HepG2 (cell line): ENCODE data around the gene UCP2. TPM values are rescaled to one million over a fixed set of nuclear protein-coding genes. Genes with fewer than 3 reads are reported as not detected.

Experiments
- ATAC-seq: fragments of 200-7000 bp; cut with Tn5 transposase; 3 replicates; pipeline ENCODE4 v1.9.1; 2020; ENCODE audit warnings: mild to moderate bottlenecking, moderate library complexity
- BruUV-seq: library from RNA; stranded (reverse); fragments of 400-500 nt; replicated peaks from 2 replicates; lab custom pipeline; 2021; lab: Mats Ljungman, UMichigan
- CTCF ChIA-PET: fragments of 300-600 bp; formaldehyde crosslinking; extraction: SDS; loops from one replicate; lab custom pipeline; 2021; ENCODE audit warnings: low total read pairs, inconsistent platforms, low intra/inter-chr PET ratio; lab: Yijun Ruan, JAX
- POLR2A ChIA-PET: fragments of 350-600 bp; sonication (Branson Sonifier 250); formaldehyde crosslinking; loops from one replicate; lab custom pipeline; 2020; ENCODE audit warnings: antibody characterized with exemption, inconsistent platforms; lab: Yijun Ruan, JAX
- DNase-seq: peaks from one replicate; pipeline ENCODE4 v3.0.0-alpha.2; 2015; ENCODE audit warnings: low spot score
- FAIRE-seq: peaks from 3 replicates; lab custom pipeline; 2011; peaks lifted over from hg19 to GRCh38; lab: Jason Lieb, UNC
- H2AFZ ChIP-seq: one replicate; pipeline ENCODE4 v1.6.1; 2011; ENCODE audit warnings: low read length, inconsistent platforms
- H3K27ac ChIP-seq: fragments of 300-600 bp; 3 replicates; pipeline ENCODE4 v1.8.0; 2011; ENCODE audit warnings: mixed run types, mild to moderate bottlenecking, mixed read lengths, low read length, inconsistent platforms; ENCODE audit not compliant: insufficient read depth; ENCODE audit errors: extremely low read length
- H3K27me3 ChIP-seq, 2 experiments: fragments of 200-600 bp in 1 of 2; 2 replicates in 1 of 2; 3 replicates in 1 of 2; pipeline versions ENCODE4 v1.6.0 to v1.8.0; 2011; ENCODE audit warnings: low read length in 2 of 2, mild to moderate bottlenecking in 2 of 2, moderate library complexity in 2 of 2, inconsistent platforms in 1 of 2; ENCODE audit not compliant: insufficient read depth in 2 of 2, control insufficient read depth in 1 of 2
- H3K36me3 ChIP-seq, 2 experiments: fragments of 200-600 bp in 1 of 2; replicated peaks in 1 of 2; 2 replicates in 1 of 2; 3 replicates in 1 of 2; pipeline versions ENCODE4 v1.5.1 to v1.8.0; 2011; ENCODE audit warnings: low read length in 2 of 2, inconsistent platforms in 1 of 2; ENCODE audit not compliant: insufficient read depth in 2 of 2, control insufficient read depth in 1 of 2
- H3K4me1 ChIP-seq: 2 replicates; pipeline ENCODE4 v1.5.1; 2012; ENCODE audit warnings: low read length, inconsistent platforms; ENCODE audit not compliant: insufficient read depth
- H3K4me2 ChIP-seq: 2 replicates; pipeline ENCODE4 v1.6.0; 2011; ENCODE audit warnings: low read depth, low read length, inconsistent platforms
- H3K4me3 ChIP-seq, 3 experiments: fragments of 200-600 bp in 1 of 3; sonication (generic), shearing (Covaris generic) in 1 of 3; replicated peaks in 1 of 3; 2 replicates each; pipeline ENCODE4 v1.5.1; 2011 to 2016; ENCODE audit warnings: low read length in 3 of 3, inconsistent platforms in 2 of 3, low read depth in 2 of 3, mild to moderate bottlenecking in 2 of 3, control low read depth in 1 of 3, mixed read lengths in 1 of 3; ENCODE audit not compliant: insufficient read depth in 1 of 3
- H3K79me2 ChIP-seq: one replicate; pipeline ENCODE4 v1.6.1; 2011; ENCODE audit warnings: low read length, inconsistent platforms; ENCODE audit not compliant: insufficient read depth
- H3K9ac ChIP-seq: 2 replicates; pipeline ENCODE4 v1.6.0; 2011; ENCODE audit warnings: mild to moderate bottlenecking, low read depth, low read length, inconsistent platforms; ENCODE audit not compliant: insufficient read depth
- H3K9me3 ChIP-seq: 2 replicates; pipeline ENCODE4 v1.5.1; 2012; ENCODE audit warnings: mild to moderate bottlenecking, low read length
- H4K20me1 ChIP-seq: 2 replicates; pipeline ENCODE4 v1.6.0; 2011; ENCODE audit warnings: inconsistent platforms, mild to moderate bottlenecking, low read length, moderate library complexity; ENCODE audit not compliant: insufficient read depth
- JDP2 ChIP-seq: sonication (generic); formaldehyde crosslinking; IDR thresholded peaks from 2 replicates; pipeline ENCODE4 v1.8.1; 2022; ENCODE audit warnings: missing genetic modification reagents, borderline replicate concordance
- ONECUT2 ChIP-seq: sonication (generic); formaldehyde crosslinking; IDR thresholded peaks from 2 replicates; pipeline ENCODE4 v1.4.0; 2020; ENCODE audit warnings: missing genetic modification reagents
- PRDM10 ChIP-seq: sonication (generic); formaldehyde crosslinking; IDR thresholded peaks from 2 replicates; pipeline ENCODE4 v1.4.0; 2020; ENCODE audit warnings: low read depth, missing genetic modification reagents
- ZNF678 ChIP-seq: sonication (generic); formaldehyde crosslinking; IDR thresholded peaks from 2 replicates; pipeline ENCODE4 v1.4.0; 2020; ENCODE audit warnings: mild to moderate bottlenecking, missing genetic modification reagents
- ZNF720 ChIP-seq: sonication (generic); formaldehyde crosslinking; IDR thresholded peaks from 2 replicates; pipeline ENCODE4 v1.4.0; 2020; ENCODE audit warnings: missing genetic modification reagents
- WGBS: methylation state at CpG from one replicate; pipeline ENCODE4 v1.1.6; 2017; ENCODE audit warnings: low lambda C conversion rate; 5-methylcytosine and 5-hydroxymethylcytosine counted together
- in situ Hi-C: cut with HindIII; loops from 2 replicates; pipeline ENCODE4 v1.10.0; 2017; ENCODE audit warnings: low pct_unique_long_range_greater_than_20kb; ENCODE audit not compliant: extremely low pct_ligation_motif_present
- intact Hi-C: fragments of 100-400 bp; cut with micrococcal nuclease; formaldehyde crosslinking; loops from one replicate; pipeline ENCODE4 v1.10.0; 2022; ENCODE audit not compliant: unreplicated experiment
- polyA plus RNA-seq, 8 experiments: library from polyadenylated mRNA; depleted of rRNA in 3 of 8; stranded (reverse) in 7 of 8; unstranded in 1 of 8; fragments of >200 nt; fragmentation: Illumina TruSeq in 4 of 8; extraction: Trizol in 4 of 8; gene quantifications; 2 replicates each; pipeline versions ENCODE4 v1.2.1 to v1.2.3, GENCODE V29; 2011 to 2016; ENCODE audit warnings: low read depth in 4 of 8, missing spikeins in 1 of 8, mixed read lengths in 1 of 8; ENCODE audit not compliant: insufficient read depth in 1 of 8
- total RNA-seq, 5 experiments: library from RNA; depleted of rRNA; stranded (reverse); fragments of >200 nt; fragmentation: Illumina TruSeq; extraction: Trizol; gene quantifications; 2 replicates each; pipeline ENCODE4 v1.2.3, GENCODE V29; 2016; ENCODE audit warnings: low read depth in 1 of 5
- TF ChIP-seq, protein P1 (sequence below): sonication (generic); formaldehyde crosslinking; IDR thresholded peaks from 2 replicates; pipeline ENCODE4 v1.8.0; 2022; ENCODE audit warnings: missing genetic modification reagents, low read depth, mild to moderate bottlenecking, borderline replicate concordance
- TF ChIP-seq, protein P2 (sequence below): sonication (generic); formaldehyde crosslinking; IDR thresholded peaks from 2 replicates; pipeline ENCODE4 v1.4.0; 2020; ENCODE audit warnings: missing genetic modification reagents

The UCP2 gene
- total and polyA plus RNA-seq, 2 of the 13 experiments (the other 11 are each of a cell fraction or from before 2014, with no cell fraction given), result 2.7 to 3.2 TPM

DNA sequence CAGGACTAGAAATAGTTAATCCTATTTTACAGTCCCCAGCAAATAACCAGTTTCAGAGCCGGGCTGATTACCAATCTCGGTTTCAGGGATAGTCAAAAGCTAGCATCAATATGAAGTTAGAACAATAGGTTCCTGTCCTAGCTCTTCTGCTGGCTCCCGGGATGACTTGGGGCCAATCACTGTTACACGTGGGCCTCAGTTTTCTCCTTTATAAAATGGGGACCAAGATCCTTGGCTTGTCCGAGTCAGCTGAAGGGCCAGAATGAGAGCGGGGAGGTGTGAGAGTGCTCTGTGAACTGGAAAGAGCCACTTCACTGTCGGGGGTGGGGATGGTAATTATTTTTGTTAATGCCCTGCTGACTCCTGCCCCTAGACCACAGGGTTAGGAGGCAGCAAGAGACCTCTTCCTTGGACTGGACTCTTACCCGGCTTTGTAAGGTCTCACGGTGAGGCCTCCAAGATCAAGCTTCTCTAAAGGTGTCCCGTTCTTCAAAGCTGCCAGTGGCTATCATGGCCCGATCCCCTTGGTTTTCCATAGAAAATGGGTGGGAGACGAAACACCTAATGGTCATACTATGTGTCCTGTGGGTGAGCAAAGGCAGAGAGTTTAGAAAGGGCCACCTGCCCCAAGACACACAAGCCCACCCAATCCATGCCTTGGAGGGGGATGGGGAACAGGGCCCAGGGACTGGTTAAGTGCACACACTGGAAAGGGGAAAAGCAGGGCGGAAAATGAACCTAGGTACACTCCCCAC, 1.4 kb downstream of the UCP2 start (continued):
- TF ChIP-seq ZNF678 (no peak), ZNF720 (CRISPR knock-in tag) (no peak), ONECUT2 (CRISPR knock-in tag) (no peak)
- TF ChIP-seq, protein P1, sequence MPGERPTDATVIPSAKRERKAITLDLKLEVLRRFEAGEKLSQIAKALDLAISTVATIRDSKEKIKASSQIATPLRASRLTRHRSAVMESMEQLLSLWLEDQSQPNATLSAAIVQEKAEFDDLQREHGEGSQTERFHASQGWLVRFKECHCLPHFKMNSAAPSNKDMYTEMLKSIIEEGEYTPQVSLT (CRISPR knock-in tag), result no peak
- TF ChIP-seq, protein P2, sequence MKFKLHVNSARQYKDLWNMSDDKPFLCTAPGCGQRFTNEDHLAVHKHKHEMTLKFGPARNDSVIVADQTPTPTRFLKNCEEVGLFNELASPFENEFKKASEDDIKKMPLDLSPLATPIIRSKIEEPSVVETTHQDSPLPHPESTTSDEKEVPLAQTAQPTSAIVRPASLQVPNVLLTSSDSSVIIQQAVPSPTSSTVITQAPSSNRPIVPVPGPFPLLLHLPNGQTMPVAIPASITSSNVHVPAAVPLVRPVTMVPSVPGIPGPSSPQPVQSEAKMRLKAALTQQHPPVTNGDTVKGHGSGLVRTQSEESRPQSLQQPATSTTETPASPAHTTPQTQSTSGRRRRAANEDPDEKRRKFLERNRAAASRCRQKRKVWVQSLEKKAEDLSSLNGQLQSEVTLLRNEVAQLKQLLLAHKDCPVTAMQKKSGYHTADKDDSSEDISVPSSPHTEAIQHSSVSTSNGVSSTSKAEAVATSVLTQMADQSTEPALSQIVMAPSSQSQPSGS, result no peak

DNA sequence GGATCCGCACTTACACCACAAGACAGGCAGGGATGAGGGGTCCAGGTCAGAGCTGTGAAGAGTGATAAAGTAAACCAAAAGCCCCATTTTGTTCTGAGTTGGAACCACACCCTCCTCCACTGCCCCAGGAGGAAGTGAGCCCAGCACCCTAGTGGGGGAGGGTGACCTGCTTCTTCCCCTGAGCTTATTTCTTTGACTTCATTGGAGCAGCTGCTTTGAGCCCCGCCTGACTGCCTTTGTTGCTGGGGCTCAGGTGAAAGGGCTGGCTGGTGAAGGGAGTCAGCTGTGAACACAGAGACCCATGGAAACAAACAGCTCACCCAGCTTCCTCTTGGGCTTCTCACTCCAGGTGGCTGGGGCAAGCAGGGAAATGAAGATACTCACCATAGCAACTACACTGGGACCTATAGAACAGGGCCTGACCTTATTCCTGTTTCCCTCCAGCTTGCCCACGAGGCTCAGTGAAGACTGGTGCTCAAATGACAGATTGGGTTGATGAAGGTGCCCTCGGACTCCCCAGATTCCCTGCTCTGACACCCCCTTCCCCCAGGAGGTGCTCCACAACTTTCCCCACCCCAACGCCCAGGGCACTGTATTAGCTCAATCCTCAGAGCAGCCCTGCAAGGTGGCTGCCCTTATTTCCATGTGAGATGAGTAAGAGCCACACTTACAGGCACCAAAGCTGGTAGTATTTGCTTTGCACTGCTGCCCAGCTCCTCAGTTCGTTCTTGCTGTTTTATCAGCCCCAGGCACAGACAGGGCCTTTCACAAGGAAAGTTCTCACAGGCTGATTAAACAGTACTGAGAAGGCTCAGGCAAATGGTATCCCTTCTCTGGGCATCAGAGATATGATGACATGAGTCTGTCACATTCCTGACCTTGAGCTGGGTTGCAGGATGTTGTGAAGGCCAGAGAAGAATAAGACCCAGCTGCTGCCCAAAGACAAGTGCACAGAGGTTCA, 2.4 kb downstream of the UCP2 start:
- ATAC-seq (no peak), FAIRE-seq (no peak), DNase-seq (peak; percentile 38)
- no peaks in the 10 kb centered on the region for H4K20me1 ChIP-seq
- peaks cover 3% of the 10 kb centered on the region for H3K79me2 ChIP-seq
- POLR2A ChIA-PET, result interaction anchor here (1.2 to 4.9 kb wide), 2 partner anchors 27 to 38 kb away, joined by 7 to 32 read pairs; no protein-coding TSS in a partner anchor
- no TSS peak for BruUV-seq
- TF ChIP-seq PRDM10 (no peak), JDP2 (CRISPR knock-in tag) (no peak)
- no peaks in the 10 kb centered on the region for H3K27me3 ChIP-seq
- in situ Hi-C loops, result no loop called here
- no peak overlapping the region for H3K4me3 ChIP-seq
- peaks cover 47% of the 10 kb centered on the region for H3K4me1 ChIP-seq
- no peak overlapping the region for H3K27ac ChIP-seq
- CTCF ChIA-PET, result no interaction called here
- H3K9me3 ChIP-seq, result no peaks in the 10 kb centered on the region
- no peak overlapping the region for H3K9ac ChIP-seq
- no peak overlapping the region; the same call in 1 of the 2 replicates for H3K4me2 ChIP-seq
- intact Hi-C loops, result no loop called here
- H3K36me3 ChIP-seq, result peaks cover 15 to 42% of the 10 kb centered on the region in 2 experiments; a peak in 4 of 5 replicates
- WGBS, result 93% methylated on average over 3 of the region's 6 CpGs
- no peak overlapping the region for H2AFZ ChIP-seq
